NOMO-1 (cell line): Measurements from ENCODE around the gene MAGEA4.

ENCODE experiments used
- DNase-seq, 2 experiments: peaks; one replicate each; lab custom pipeline; 2025; ENCODE audit not compliant: unreplicated experiment in 2 of 2; lab: John Stamatoyannopoulos, UW

MAGEA4 gene

GRCh38 chrX:151923648-151924047, 11.0 kb downstream of the MAGEA4 start:
- DNase-seq = no peak

- DNase-seq = no peak
Measured at GRCh38 chrX:151929126-151929525, 16.4 kb downstream of the MAGEA4 start.

GRCh38 chrX:151935358-151935757, 22.7 kb downstream of the MAGEA4 start:
- no peak for DNase-seq

- no peak for DNase-seq
Measured at GRCh38 chrX:151938172-151938571, 25.5 kb downstream of the MAGEA4 start.

GRCh38 chrX:151954730-151955129, 42.0 kb downstream of the MAGEA4 start:
- DNase-seq = no peak

GRCh38 chrX:151958101-151958500, 45.4 kb downstream of the MAGEA4 start:
- no peak for DNase-seq

- no peak for DNase-seq
Measured at GRCh38 chrX:151962034-151962433, 49.3 kb downstream of the MAGEA4 start.

GRCh38 chrX:151966236-151966635, 53.5 kb downstream of the MAGEA4 start:
- DNase-seq = no peak

GRCh38 chrX:151970027-151970426, 57.3 kb downstream of the MAGEA4 start:
- DNase-seq = no peak

- no peak for DNase-seq
Measured at GRCh38 chrX:151970661-151971060, 58.0 kb downstream of the MAGEA4 start.

- DNase-seq = no peak
Measured at GRCh38 chrX:151973060-151973661, 60.5 kb downstream of the MAGEA4 start.

GRCh38 chrX:151973851-151974335, 61.2 kb downstream of the MAGEA4 start:
- no peak for DNase-seq
